RWPE1 (cell line): ENCODE results near the gene GALR1.
A peak's percentile ranks its signal among the peaks of the same experiment; 100 is the strongest.

Experiments
- CTCF ChIA-PET: fragments of 350-600 bp; sonication (Branson Sonifier 250); formaldehyde crosslinking; extraction: SDS; loops from one replicate; lab custom pipeline; 2021; lab: Yijun Ruan, JAX
- POLR2A ChIA-PET: fragments of 400-600 bp; formaldehyde crosslinking; extraction: SDS; loops from one replicate; lab custom pipeline; 2020; ENCODE audit warnings: antibody characterized with exemption; ENCODE audit not compliant: low non-redundant PET; lab: Yijun Ruan, JAX
- DNase-seq: peaks from one replicate; pipeline ENCODE4 v3.0.0; 2012; ENCODE audit warnings: low spot score
- H3K27ac ChIP-seq: fragments of 450-650 bp; 2 replicates; pipeline ENCODE4 v1.5.1; 2017
- TF ChIP-seq, protein P1 (sequence below): fragments of 450-650 bp; conservative IDR thresholded peaks from 2 replicates; pipeline ENCODE4 v1.5.1; 2017; ENCODE audit warnings: low read depth, mild to moderate bottlenecking

Gene GALR1, protein sequence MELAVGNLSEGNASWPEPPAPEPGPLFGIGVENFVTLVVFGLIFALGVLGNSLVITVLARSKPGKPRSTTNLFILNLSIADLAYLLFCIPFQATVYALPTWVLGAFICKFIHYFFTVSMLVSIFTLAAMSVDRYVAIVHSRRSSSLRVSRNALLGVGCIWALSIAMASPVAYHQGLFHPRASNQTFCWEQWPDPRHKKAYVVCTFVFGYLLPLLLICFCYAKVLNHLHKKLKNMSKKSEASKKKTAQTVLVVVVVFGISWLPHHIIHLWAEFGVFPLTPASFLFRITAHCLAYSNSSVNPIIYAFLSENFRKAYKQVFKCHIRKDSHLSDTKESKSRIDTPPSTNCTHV

DNA sequence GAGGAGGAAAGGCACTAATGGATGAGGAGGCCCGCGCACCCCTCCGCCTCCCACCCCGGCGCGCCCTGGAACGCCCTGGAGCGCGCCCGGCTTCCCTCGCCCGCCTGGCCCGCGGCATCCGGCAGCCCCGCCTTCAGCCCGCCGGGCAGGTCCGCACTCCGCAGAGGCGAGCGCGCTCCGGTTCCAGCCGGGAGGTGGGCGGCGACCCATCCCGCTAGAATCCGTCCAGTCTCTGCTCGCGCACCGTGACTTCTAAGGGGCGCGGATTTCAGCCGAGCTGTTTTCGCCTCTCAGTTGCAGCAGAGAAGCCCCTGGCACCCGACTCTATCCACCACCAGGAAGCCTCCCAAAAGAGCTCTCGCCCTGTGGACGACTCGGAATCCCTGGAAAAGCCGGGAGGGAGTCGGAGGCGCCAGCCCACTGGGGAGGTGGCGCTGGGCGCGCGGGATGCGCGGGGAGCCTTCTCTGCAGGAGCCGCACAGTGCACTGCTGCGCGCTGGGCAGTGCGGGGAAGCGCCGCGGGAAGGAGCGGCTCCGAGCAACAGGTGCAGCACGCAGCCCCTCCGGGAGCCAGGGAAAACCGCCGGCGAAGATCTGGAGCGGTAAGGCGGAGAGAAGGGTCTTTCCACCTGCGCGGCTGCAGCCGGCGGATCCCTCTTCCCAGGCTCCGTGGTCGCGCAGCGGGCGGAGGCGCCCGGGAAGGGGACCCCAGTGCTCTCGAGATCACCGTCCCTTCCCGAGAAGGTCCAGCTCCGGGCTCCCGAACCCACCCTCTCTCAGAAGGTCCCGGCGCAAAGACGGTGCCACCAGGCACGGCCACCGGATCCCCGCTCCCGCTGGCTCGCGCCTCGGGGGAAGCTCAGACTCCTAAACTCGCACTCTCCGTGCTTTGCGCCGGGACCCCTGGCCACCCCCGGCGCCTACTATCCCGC lies at the start of gene GALR1:
Gene GALR1, plus strand, starts transcription at position 280 of the 932 bp plus-strand sequence. CDS start 701 bp downstream, outside the sequence.
- ChIA-PET POLR2A (no interaction called here), CTCF (no interaction called here)
- no peak within 1 kb of the TSS for H3K27ac ChIP-seq
- TF ChIP-seq, protein P1, sequence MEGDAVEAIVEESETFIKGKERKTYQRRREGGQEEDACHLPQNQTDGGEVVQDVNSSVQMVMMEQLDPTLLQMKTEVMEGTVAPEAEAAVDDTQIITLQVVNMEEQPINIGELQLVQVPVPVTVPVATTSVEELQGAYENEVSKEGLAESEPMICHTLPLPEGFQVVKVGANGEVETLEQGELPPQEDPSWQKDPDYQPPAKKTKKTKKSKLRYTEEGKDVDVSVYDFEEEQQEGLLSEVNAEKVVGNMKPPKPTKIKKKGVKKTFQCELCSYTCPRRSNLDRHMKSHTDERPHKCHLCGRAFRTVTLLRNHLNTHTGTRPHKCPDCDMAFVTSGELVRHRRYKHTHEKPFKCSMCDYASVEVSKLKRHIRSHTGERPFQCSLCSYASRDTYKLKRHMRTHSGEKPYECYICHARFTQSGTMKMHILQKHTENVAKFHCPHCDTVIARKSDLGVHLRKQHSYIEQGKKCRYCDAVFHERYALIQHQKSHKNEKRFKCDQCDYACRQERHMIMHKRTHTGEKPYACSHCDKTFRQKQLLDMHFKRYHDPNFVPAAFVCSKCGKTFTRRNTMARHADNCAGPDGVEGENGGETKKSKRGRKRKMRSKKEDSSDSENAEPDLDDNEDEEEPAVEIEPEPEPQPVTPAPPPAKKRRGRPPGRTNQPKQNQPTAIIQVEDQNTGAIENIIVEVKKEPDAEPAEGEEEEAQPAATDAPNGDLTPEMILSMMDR = no peak
- DNase-seq = no peak

DNA sequence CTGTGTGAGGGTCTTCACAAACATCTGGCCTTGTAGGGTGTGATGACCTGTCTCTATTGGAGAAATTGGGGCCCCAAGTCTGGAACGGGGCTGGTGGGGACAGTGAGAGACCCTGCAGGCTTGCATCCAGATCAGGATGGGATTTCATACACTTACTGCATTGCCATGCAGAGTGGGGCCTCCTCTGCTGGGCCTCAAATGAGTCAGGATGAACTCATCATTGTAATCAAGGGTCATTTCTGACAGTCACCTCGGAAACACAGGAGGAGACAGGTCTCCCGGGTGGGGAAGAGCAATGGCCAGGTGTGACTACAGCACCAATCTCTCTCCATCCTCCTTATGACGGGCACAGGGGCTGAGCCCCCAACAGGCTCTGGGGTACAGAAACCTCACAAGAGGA lies 48.1 kb upstream of the GALR1 start:
- TF ChIP-seq, protein P1 = no peak
- H3K27ac ChIP-seq = no peak overlapping the region
- ChIA-PET POLR2A (no interaction called here), CTCF (no interaction called here)
- peak; percentile 55 for DNase-seq

DNA sequence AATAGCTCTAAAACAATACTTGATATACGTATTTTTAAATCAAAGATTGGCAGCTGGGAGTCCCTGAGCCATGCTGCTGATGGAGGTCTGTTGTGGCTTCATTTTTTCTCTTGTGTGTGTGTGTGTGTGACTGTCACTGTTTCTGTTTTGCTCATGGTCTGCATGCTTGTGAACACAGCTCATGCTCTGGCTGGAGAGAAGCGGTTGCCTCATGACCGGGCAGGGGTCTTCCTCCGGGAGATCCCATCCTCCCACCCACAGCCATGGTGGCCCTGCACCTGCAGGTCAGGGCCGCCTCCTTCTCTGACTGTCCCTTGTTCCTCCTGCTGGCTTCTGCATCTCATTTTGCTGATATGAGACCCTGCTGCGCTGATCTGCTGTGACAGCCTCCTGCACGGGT lies 47.3 kb upstream of the GALR1 start:
- CTCF ChIA-PET = no interaction called here
- DNase-seq = no peak
- POLR2A ChIA-PET = no interaction called here

DNA sequence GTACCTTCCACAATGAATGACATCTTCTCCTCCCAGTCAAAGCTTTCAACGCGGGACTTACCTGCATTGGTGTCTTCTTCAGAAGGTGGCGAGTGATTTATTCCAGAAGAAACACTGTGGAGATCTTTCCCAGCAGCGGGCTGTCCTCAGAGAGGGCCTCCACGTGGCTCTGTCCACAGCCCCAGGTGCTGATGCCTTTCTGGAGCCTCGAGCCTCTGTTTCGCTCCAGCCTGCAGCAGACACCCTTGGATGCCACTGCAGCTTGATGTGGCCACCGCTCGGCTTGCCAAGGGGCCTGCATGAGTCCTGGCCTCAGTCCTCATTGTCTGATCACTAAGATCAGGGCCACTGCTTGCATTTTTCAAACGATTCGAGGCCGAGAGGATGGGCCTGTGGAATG lies 46.6 kb upstream of the GALR1 start:
- CTCF ChIA-PET = no interaction called here
- H3K27ac ChIP-seq = no peak overlapping the region
- no peak for DNase-seq
- POLR2A ChIA-PET = no interaction called here
- TF ChIP-seq, protein P1 = no peak

More for the DNA sequence above, 47.3 kb upstream of the GALR1 start:
- H3K27ac ChIP-seq = no peak overlapping the region
- TF ChIP-seq, protein P1 = no peak

DNA sequence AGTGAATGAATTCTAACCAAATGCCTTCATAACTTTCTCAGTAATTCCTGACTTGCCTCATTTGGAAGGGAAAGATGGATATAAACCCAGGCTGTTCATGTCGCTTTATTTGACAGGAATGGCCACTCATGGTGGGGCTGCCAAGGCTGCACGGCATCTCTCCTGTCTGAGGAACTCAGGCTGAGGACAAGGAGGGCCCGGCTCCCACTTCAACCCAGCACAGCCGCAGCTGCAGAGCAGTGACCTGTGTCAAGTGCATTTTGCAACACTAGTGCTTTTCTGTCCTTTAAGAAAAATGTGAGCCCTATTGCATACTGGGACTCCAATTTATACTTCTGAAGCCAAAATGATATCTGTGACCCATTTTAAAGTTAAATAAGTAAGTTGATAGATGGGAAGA lies 45.8 kb upstream of the GALR1 start:
- no peak for DNase-seq
- ChIA-PET CTCF (no interaction called here), POLR2A (no interaction called here)
- TF ChIP-seq, protein P1 = no peak
- no peak overlapping the region for H3K27ac ChIP-seq

DNA sequence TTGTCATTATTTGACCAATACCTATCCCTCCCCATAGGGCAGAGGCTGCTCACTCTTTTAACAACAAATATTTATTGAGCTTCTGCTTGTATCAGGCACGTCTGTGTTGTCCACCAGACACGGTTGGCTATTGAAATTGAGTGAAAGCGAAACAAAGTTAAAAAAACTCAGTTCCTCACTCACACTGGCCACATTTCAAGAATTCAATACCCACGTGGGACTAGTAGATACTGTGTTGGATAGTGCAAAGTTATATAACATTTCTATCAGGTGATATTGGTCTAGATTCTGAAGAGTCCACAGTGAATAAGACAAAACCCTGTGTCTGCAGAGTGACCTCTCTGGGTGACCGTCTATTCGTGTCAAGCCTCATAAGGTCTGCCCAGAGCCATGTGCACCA lies 43.9 kb upstream of the GALR1 start:
- no peak overlapping the region for H3K27ac ChIP-seq
- DNase-seq = no peak
- POLR2A ChIA-PET = no interaction called here
- CTCF ChIA-PET = no interaction called here
- TF ChIP-seq, protein P1 = no peak
